Measurements from ENCODE around the gene CNTN4. TPM values are rescaled to one million over a fixed set of nuclear protein-coding genes. Genes with fewer than 3 reads are reported as not detected.

CNTN4 gene
- total and polyA plus RNA-seq, 8 donors = 2.5 to 10.8 (median 5.1) TPM

DNA sequence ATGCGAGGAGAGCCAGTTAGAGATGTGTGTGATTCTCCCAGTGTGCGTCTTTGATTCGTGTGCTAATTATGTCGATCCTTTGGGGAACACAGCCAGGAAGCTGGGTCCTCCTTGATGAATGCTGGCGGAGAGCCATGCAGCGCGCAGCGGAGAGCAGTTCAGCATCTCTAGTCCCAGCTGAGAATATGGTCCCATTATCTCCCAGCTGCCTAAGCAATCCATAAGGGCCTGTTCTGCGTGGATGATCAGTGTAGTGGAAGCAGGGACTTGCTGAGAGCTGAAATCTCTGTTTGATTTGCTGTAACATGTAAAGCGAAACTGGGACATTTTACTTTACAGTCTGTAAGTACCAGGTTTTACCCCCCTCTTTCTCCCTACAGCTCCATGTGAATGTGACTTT lies 412.7 kb downstream of the CNTN4 start:
- ATAC-seq = peak in 2 of 4 donors; percentile 41 to 58
- peak in 1 of 6 donors; percentile 14 for DNase-seq
- Histone ChIP-seq H3K36me3 (no peaks in the 10 kb centered on the region), H3K4me1 (no peaks in the 10 kb centered on the region), H3K9me3 (no peaks in the 10 kb centered on the region), H3K4me3 (no peak overlapping the region), H3K27ac (no peak overlapping the region), H3K27me3 (no peaks in the 10 kb centered on the region)
- intact Hi-C loops (cut with DNase I) = no loop called here
- FAIRE-seq = no peak
- TF ChIP-seq, protein P1, sequence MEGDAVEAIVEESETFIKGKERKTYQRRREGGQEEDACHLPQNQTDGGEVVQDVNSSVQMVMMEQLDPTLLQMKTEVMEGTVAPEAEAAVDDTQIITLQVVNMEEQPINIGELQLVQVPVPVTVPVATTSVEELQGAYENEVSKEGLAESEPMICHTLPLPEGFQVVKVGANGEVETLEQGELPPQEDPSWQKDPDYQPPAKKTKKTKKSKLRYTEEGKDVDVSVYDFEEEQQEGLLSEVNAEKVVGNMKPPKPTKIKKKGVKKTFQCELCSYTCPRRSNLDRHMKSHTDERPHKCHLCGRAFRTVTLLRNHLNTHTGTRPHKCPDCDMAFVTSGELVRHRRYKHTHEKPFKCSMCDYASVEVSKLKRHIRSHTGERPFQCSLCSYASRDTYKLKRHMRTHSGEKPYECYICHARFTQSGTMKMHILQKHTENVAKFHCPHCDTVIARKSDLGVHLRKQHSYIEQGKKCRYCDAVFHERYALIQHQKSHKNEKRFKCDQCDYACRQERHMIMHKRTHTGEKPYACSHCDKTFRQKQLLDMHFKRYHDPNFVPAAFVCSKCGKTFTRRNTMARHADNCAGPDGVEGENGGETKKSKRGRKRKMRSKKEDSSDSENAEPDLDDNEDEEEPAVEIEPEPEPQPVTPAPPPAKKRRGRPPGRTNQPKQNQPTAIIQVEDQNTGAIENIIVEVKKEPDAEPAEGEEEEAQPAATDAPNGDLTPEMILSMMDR (IDR thresholded peaks at IDR 0.05) = no peak
- 36 to 48% methylated on average over 10 of the region's 10 CpGs for WGBS, 2 donors

DNA sequence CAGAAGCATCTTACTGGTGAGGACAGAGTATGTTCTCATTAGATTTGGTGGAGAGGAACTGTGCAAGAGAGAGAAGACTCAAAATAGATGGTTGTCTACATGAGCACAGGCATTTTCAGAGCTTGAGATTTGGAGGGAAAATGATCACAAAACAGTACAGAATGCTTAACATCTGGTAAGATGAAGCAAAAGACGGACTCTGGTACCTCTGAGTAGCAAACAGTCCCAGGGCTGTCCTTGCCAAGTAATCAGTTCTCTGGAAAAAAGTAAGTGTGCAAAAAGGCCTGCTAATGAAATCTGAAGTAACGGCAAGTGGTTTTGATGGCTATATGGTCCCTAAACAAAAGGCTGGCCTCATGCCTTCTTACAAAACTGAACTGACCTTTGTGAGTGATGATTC lies 414.2 kb downstream of the CNTN4 start:
- FAIRE-seq = no peak
- WGBS, 2 donors = 48 to 62% methylated on average over 2 of the region's 2 CpGs
- Histone ChIP-seq H3K36me3 (no peaks in the 10 kb centered on the region), H3K9me3 (no peaks in the 10 kb centered on the region), H3K27me3 (no peaks in the 10 kb centered on the region), H3K4me3 (no peak overlapping the region), H3K4me1 (no peaks in the 10 kb centered on the region), H3K27ac (no peak overlapping the region)
- no peak for ATAC-seq
- intact Hi-C loops (cut with DNase I) = no loop called here
- TF ChIP-seq, protein P1 (IDR thresholded peaks at IDR 0.05) = no peak
- DNase-seq = no peak

DNA sequence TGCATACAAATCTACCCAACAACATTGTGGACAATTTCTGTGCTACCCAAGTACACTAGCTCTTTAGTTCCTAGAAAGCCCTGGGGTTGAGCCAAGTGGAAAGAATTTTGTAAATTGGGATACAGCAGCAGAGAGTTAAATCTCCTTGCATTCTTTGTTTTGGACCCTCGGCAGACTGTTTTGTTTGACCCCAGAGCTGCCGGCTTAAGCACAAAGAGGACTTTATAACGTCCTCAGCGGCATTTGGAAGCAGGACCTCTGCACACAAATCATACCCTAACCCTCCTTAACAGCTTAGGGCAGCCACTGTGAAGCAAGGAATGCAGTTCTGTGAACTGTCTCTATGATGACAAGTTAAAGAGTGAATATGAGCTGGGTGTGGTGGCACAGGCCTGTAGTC lies 415.3 kb downstream of the CNTN4 start:
- H3K9me3 ChIP-seq = no peaks in the 10 kb centered on the region
- DNase-seq (no peak), FAIRE-seq (no peak), ATAC-seq (no peak)
- no peaks in the 10 kb centered on the region for H3K4me1 ChIP-seq
- TF ChIP-seq, protein P1 (IDR thresholded peaks at IDR 0.05) = no peak
- H3K36me3 ChIP-seq = no peaks in the 10 kb centered on the region
- 34 to 38% methylated on average over 4 of the region's 4 CpGs for WGBS, 2 donors
- intact Hi-C loops (cut with DNase I) = no loop called here
- no peak overlapping the region for H3K27ac ChIP-seq
- H3K27me3 ChIP-seq = no peaks in the 10 kb centered on the region
- H3K4me3 ChIP-seq = no peak overlapping the region

DNA sequence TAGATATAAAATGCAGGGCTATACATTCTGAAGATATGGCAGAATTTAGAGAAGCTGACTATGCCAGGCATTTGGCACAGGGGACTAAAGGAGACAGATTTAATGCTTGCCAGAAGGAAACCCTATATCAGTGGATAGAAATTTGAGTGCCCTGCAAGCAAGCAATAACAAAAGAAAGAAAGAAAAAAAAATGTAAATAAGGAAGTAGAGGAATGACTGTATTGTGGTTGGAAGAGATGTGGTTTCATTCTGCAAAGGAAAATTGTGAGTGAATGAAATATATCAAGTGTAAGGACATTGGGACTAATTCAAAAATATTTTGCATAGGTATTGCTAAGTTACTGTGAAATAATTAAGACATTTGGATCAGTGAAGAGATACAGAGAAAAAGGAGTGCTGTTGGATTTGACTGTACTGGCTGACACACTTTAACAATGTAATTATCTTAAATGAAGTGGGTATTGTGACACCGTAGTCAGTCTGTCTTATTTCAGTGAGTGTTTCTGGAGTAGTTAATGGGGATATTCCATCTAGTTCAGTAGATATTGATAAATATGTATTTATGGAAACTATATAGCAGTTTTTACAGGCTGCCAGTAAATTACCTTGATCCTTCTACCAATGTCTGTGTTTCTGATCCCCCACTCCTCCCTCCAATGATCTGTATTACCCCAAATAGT lies 418.2 kb downstream of the CNTN4 start:
- WGBS, 2 donors = 70 to 73% methylated on average over 1 of the region's 1 CpG
- Histone ChIP-seq H3K27ac (no peak overlapping the region), H3K4me1 (no peaks in the 10 kb centered on the region), H3K9me3 (no peaks in the 10 kb centered on the region), H3K4me3 (no peak overlapping the region), H3K27me3 (no peaks in the 10 kb centered on the region), H3K36me3 (no peaks in the 10 kb centered on the region)
- DNase-seq = no peak
- no peak for ATAC-seq
- TF ChIP-seq, protein P1 (IDR thresholded peaks at IDR 0.05) = no peak
- intact Hi-C loops (cut with DNase I) = no loop called here
- FAIRE-seq = no peak

DNA sequence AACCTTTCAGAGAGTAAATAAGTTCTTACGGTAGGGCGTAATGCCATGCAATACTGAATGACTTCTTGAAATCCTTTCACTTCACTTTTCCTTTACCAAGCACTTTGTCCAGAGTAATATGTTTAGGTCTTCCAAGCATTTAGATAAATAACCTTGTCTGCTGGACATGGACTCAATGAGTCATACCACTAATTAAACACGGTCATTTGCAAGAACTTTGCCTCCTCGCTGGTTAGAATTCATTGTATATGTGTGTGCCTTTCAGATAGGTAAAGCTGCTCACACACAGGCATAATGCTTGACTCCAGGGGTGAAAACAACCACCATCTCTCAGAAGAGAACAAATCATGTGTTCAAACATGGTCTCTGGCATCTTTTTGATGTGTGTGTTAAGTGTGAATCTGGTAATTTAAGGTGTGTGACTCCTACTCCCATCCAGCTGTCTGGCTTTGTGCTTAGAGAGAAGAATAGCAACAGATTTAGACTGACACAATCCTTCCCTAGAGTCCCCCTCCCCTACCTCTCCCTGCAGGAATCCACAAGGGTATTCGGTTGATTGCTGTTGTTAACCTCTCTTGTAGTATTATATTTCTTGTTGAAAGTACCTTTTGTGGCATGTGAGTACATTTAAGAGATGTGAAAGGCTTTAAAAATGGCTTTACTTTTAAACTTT lies 419.0 kb downstream of the CNTN4 start:
- no peak overlapping the region for H3K27ac ChIP-seq
- WGBS, 2 donors = 56 to 62% methylated on average over 5 of the region's 5 CpGs
- TF ChIP-seq, protein P1 (IDR thresholded peaks at IDR 0.05) = no peak
- intact Hi-C loops (cut with DNase I) = no loop called here
- H3K4me3 ChIP-seq = no peak overlapping the region
- DNase-seq (no peak), ATAC-seq (peak in 1 of 4 donors; percentile 29), FAIRE-seq (no peak)
- H3K36me3 ChIP-seq = no peaks in the 10 kb centered on the region
- H3K4me1 ChIP-seq = no peaks in the 10 kb centered on the region
- H3K9me3 ChIP-seq = no peaks in the 10 kb centered on the region
- no peaks in the 10 kb centered on the region for H3K27me3 ChIP-seq
